Stimulated activated CD8-positive, alpha-beta memory T cell treated with anti-CD3 and anti-CD28 coated beads, Interleukin-7, amount 100 ng/mL, for 48 hours (primary cell): Measurements from ENCODE around the gene MAML2.

Experiments
- DNase-seq, 2 donors: peaks; one replicate each; pipeline ENCODE4 v3.0.0-alpha.2; 2020; ENCODE audit warnings: low read depth in 1 of 2; ENCODE audit errors: extremely low read depth in 1 of 2

Gene MAML2

DNA sequence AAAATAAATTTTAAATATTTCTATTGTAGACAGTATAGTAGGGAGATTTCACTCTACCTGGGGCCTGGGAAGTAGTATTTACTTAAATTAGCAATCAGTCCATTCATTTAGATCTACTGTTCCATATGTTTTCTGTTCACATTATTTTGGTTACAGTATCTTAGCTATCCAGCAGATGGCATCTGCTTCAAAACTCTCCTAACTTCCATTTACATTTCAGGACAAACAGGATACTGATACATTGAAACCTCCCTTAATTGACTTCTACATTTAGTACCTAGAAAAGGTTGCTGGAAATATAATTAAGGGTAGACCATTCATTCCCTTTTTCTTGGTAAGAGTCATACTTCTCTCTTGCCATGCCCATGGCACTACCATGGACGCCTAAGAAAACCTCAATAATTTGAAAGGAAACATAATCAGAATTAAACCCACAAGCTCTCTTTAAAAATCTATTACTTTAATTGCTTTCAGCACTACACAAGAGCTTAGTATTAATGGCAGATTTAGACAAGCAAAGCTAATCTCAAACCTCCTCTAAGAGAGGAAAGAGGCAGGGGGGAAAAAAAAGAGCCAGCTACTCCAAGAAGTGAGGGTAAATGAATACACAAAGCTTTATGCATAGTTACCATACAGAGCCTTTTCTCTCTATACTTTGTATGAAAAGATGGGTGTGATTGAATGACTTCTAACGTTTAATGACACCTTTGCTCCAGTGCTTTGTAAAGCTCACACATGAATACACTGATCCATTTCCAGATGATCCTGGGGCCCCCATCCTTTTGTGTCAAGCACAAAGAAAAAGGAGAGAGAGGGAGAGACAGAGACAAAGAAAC is 287.9 kb downstream of the MAML2 start:
- DNase-seq = no peak

DNA sequence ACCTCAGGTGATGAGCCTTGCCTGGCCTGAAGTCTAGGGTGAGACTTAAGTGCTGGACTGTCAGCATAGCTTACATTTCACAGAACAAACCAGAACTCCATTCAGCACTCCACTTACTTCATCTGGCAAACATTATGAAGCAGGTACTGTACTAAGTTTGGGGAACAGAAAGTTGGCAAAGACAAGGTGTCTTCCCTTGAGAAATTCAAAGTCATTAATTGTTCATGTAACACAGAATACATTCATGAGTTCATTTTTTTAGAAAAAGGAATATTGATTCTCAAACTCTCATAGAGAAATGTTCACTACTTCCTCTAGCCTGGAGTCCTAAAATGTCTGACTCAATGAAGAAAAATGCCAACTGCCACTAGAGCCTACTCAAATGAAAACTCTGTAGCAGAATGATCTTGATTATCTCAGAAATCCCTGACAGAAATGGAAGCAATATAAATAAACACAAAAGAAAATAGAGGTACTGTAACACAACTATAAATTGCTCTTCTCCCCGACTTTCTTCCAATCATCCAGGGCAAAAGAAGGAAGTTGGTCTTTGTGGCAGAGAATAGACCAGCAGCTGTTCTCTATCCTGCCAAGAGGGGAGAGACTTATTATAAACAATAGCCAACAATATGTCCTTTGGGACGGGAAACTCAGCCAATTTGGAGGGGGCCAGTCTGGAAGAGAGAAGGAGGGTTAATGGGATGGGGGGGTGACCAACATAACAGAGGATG is 289.9 kb downstream of the MAML2 start:
- no peak for DNase-seq

DNA sequence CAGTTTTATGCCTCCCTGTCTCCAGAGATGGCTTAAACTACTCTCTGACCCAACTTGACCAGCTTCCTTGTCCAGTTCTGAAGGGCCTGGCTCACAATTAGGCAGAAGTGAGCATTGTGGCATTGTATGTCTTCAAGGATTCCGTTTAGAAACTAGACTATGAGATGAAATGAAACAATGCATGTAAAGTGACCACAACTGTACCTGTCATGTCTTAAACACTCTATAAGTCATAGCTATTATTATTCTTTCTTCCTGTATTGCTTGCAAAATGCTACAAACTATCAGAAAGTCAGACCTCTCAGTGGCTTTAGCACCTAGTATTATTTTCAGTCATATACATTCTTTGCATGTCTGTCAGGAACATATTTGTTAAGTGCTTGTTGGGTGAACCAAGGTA is 291.2 kb downstream of the MAML2 start:
- DNase-seq = no peak

DNA sequence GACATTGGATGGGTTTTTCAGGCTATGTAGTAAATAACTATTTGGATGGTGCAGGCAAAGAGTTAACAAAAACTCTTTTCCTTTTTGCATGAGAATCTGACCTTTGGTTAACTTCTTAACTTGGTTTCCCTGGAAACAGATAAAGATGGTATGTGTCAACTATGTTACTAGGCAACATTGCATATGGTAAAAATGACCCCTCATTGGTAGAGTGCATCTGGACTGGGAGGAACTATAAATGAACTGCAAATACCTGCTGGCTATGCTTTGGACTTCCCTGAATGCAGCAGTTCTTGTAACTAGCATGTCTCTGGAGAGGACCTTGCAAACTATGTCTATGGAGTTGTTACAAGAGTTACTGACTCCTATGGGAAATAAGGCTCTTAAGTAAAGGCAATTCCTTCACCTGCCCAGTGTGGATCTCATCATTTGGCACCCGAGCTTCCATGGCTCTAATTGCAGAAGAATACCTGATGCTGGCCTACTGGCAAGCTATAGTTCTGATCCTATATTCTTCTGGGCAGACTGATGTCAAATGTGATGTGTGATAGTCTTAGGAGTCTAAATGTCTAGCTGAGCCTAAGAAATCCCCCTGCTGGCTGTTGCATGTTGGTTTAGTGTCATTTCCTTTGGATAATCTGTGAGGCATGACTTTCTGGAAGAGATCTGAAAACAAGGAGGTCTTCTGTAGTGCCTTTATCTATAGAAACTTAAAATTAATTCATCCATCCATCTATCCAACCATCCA is 292.4 kb downstream of the MAML2 start:
- no peak for DNase-seq

DNA sequence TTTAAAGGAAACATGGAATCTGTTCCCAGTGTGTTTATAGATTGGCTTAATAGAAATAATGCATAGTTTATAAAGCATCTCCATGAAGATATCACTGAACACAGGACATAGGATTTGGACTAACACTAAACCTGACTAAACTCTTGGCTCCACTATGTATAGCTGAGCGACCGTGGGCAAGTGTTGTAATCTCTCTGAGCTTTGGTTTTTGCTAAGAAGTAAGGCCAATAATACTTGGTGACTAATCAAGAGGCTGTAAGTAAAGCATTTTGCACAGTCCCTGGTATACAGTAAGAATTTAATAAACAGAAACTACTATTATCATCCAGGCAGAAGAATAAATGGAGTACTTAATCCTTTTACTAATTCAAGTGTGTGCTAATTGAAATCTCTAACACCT is 293.6 kb downstream of the MAML2 start:
- no peak for DNase-seq

DNA sequence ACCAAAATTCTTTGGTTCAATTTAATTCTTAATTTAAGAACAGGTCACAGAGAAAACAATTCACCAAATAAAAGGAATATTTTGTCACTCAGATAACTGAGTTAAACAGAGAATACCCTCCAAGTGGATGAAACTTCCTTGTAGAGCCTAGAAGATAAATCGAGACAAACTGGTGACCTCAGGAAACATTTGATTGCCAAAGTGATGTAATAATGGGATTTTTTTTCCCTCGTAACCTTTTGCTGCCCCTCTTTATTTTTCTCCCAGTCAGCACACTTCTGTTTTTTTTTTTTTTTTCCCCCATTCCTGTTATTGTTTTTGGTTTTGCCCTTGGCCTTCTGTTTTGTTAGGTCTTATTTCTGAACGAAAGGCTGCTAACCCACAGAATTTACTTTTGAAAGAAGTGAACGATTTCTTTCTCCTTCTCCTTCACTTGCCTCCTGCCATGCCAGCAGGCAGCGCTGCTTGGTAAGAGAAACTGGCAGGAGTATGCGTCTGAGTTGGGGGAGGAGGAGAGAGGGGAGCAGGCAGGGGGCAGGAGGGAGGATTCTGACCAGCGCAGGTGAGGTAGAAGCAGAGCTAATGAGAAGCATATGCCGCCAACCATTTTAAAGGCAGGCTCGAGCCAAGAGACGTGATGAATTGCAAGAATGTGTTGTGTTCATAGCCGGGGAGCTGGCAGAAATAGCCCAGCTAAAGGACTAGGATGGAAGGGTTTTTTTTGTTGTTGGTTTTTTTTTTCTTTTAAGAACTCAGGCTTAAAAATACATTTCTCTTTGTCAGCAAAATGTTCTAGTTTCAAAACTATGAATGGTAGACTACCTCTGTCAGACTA is 297.2 kb downstream of the MAML2 start:
- no peak for DNase-seq

DNA sequence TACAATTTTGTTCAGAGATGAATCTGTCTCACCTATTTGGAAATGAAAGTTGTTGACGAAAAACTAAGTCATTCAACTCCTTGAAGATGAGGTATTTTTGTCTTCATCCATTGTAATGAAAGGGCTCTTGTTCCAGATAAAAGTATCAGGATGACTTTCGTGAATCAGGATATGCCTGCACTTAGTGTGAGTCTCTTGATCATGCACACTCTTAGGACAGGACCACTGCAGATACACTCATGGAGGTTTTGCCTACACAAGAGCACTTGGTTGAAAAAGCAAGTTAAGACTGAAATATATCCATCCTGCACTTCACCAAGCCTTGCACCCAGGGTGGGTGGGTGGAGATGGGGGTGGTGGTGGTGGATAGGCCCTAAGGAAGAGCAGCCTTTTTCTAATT is 298.2 kb downstream of the MAML2 start:
- DNase-seq = no peak

DNA sequence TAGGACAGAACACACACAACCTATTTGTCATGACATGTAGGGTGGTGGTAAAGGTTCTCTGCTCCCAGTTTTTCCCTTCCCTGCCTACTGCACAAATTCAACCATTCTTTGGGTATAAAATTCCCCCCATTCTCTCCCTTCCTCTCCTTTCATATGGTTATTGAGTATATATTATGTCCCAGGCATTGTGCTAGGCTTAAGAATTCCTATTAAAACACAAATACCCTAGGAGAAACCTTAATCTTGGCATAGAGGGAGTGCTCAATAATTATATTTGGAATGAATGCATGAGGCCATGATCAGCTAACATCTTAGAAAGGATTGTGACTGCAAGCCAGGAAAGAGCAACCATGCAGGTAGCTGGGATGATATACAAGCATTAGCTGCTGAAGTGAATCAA is 298.7 kb downstream of the MAML2 start:
- DNase-seq = no peak

DNA sequence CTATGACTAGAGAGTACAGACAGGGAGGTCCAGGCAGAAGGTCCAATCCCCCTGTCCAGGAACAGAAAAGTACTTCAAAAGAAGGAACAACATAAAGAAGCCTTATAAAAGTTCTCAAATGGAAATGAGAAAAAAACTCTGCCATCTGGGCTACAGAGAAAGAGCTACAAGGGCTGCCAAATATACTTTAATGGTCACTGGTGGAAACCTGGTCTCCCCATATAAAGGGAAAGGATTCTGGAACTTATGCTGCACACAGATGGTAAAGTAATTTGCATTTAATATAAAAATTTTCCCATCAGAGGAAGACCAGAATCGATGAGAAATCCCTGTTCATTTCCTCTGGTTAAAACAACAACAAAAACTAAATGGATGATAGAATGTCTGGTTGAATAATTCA is 299.7 kb downstream of the MAML2 start:
- DNase-seq = no peak

DNA sequence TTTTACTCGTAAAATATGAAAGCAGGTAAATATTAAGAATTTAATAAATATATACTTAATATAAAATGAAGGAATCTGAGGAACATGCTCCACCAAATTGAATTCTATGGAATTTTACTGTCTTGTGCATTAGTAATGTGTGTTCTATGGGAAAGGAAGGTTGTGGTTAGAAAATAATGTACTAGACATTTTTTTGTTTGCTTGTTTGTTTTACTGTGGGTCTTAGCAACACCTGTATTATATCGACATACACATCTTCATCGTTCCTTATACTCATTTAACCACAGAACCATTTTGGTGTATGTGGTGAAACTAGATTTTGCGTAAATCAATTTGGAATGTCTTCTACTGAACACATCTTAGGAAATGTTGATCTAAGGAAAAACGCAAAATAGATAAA is 304.9 kb downstream of the MAML2 start:
- DNase-seq = no peak

DNA sequence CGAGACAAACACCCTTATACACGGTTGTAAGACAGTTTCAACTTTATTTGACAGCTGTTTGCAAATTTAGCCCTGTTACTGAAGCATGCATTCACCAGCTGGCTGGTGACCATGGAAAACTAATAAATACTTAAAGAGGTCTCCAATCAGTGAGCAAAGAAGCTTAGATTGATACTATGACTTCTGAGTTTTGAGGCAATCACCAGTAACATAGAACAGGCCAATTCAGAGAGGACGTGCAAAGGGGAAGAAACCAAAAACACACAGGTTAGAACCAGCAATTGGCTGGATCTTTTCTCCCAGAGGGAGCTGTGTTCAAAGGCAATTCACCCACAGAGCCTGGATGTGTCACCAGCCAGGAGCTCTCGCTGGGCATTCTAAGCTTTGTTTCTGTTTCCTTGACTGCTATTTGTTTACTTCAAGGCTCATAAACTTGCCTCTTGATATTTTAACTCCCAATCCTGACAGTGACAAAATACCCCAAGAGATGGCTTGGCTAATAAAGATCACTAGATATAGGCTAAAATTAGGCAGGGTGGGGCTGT is 305.5 kb downstream of the MAML2 start:
- no peak for DNase-seq

DNA sequence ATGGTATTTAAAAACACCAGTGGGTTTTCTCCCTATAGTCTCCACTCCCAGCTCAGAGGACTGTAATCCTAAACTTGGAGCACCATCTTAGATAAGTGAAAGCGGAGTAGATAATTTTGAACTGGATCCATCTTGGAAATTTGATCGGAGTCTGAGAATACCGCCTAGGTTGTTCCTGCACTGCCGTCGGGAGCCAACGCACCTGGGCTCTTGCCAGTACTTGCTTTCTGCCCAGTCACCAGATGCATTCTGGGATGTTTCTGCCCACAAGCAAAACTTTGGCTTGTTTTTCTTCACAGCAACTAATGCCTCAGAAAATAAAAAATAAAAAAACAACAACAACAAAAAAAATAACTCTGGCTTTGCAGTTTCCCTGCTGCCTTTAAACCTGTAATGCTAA is 306.1 kb downstream of the MAML2 start:
- DNase-seq = no peak

DNA sequence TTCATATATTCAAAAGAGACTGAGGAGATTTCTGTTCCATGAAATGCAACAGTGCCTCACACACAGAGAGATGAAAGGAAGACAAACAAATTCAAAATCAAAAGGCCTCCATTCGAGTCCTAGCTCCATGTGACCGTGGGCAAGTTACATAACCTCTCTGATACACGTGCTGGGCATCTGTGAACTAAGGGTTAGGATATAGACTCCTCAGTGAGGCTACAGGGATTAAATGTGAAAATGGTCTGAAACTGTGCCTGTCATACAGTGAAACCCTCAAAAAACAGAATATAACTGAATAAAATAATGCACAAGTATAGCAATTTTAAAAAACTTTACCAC is 307.3 kb downstream of the MAML2 start:
- no peak for DNase-seq

DNA sequence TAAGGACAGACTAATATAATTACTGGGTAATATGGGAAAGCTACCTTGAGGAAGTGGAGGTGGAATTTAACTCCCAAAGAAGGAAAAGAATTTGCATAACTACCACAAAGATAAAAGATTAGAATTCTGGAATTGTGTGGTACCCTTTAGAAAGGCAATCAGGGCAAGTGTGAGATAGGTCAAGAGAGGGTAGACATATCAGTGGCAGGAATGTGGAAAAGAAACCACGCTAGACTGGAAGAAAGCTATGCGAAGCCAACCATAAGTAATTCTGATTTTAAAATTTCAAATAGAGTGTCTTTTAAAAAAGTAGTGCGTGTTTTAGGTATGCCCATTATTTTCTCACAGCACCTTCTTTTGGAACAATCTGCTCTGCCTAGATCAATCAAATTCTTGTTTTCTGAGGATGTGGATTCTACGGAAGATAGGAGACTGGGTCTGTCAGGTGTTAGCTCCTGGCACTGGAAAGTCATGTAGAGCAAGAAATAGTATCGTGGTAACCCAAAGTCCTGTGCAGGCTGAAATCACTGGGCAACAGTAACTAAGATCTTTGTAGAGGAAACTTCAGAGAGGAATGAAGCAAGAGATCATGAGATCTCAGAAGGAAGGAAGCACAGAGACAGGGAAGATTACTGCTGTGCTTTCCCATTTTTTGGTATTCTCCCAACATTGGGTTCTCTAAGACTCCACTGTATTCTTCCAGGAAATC is 307.8 kb downstream of the MAML2 start:
- DNase-seq = no peak

DNA sequence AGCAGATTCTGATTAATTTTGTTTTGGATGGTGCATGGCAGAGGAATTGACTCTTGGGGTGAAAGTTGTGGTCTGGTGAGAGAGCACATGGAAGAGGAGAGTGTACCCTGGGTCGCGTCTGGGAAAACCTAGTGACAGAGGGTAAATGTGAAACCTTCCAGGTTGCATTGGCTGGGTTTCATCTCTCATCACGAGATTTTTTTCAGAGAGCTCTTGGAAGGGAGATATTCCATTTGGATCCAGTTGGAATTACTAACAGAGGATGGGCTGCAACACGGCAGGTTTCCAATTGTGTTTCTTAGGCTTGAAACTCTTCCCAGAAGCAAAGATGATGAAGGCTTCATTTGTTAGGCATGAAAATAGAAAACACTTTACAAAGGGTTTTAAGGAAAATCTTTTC is 309.4 kb downstream of the MAML2 start:
- no peak for DNase-seq

DNA sequence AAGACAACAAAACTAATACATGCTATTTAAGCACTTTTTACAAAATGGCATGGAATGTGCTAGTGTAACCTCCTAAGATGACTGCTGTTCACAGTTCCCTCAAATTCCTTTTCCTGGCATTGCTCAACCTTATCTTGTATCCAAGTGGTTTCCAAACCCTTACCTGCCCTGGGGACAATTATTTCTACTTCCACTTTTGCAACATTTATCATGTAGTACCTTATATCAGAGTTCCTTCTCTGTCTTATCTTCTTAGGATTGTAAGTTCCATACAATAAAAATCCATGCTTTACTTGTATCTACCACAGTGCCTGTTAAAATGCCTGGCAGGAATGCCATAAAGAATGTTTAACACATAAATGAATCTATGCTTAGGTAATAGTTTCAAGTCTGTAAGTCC is 309.9 kb downstream of the MAML2 start:
- DNase-seq = no peak

DNA sequence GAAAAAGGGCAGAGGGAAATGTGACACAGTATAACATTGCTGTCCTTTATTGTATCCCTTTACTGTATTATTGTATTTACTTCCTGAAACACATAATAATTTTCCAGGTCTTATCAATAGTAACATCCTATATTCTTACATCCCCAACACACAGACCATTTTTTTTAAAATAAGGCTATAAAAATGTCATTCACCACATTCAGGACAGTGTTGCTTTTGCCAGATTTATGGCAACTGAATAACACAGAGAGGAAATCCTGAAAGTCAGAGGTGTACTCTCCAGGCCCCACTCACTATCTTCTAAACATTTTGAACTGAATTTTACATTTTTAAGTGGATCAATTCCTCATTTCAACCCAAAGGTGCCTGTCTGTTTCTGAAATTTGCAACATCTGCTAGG is 314.2 kb downstream of the MAML2 start:
- no peak for DNase-seq

DNA sequence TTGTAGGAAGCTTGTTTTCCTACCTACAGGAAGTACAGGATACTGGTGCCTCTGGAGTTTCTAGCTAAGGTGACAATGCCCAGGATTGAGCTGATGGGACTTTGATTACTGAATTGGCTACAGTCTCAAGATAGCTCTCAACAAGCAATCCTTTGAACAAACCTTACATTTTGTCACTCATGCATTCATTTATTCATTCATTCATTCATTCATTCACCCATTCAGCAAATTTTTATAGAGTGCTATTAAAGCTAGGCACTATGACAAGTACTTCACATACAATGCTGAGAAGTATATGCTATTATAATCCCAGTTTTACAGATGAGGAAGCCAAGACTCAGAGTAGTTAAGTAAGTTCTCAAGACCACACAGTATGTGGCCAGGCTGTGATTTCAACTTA is 316.0 kb downstream of the MAML2 start:
- no peak for DNase-seq

DNA sequence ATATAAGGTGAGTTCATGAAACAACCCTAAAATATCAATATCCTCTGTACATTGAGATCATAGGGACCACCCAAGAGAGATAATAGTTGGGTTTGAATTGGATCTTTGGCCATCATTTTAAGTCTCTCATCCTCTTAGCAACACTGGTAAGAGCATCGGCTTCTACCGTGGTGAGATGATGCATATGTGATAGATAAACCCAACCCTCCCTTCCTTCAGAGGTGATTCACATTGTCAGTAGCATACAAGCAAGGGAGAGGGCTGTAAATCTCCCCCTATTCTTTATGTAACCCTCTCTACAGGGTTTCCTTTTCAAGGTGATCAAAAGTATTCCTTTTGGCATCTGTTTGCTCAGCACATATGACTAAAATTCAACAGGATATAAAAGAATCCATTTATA is 316.7 kb downstream of the MAML2 start:
- DNase-seq = no peak

DNA sequence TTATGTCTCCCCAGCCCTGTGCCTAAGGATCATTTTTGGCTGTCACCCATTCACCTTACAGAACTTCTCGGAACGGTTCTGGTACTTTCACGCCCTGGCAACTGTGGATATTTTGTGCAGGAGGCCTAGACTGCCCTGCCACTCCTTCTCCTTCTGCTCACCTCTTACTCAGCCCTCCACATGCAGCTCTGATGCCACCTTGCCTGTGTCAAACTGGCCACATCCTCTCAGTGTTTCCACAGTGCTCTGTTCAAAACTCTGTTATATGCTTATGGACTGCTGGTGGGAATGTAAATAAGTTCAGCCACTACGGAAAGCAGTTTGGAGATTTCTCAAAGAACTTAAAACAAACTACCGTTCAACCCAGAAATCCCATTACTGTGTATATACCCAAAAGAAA is 318.3 kb downstream of the MAML2 start:
- no peak for DNase-seq
